ENCODE measurements around the gene CEP164.

The CEP164 gene

DNA sequence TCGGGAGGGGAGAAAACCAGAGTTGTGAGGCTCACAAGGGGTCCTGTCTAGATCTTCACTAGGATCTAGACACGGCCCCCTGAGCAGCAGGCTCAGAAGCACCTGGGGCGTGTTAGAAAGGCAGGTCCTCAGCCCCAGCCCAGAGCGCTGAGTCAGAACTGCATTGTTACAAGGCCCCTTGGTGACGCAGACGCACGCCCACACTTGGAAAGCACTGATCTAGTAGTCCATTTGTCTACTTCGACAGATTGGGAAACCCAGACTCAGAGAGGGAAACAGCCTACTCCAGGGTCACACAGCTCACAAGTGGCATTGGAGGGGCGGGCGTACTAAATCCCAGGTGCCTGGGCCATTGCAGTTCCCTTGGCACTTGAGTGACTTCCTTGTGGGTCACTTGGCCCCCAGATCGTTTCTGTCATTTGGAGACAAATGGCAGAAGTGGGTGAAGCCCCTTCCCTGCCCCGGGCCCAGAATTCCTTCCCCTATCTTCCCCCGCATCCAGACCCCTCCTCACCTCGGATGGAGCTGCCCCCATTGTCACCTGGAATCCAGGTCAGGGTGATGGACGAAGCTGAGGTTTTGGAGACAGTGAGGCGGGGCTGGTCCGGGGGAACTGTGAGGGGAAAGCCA is 110.8 kb downstream of the CEP164 start:
- no peak overlapping the region for H3K4me3 ChIP-seq (ENCODE audit: low read depth, low read length)
- DNase-seq, result no peak
- H3K36me3 ChIP-seq, result no peaks in the 10 kb centered on the region
- H3K9me3 ChIP-seq (ENCODE audit: severe bottlenecking), result no peaks in the 10 kb centered on the region
- no peak overlapping the region for H3K27ac ChIP-seq
- TF ChIP-seq, protein P1, sequence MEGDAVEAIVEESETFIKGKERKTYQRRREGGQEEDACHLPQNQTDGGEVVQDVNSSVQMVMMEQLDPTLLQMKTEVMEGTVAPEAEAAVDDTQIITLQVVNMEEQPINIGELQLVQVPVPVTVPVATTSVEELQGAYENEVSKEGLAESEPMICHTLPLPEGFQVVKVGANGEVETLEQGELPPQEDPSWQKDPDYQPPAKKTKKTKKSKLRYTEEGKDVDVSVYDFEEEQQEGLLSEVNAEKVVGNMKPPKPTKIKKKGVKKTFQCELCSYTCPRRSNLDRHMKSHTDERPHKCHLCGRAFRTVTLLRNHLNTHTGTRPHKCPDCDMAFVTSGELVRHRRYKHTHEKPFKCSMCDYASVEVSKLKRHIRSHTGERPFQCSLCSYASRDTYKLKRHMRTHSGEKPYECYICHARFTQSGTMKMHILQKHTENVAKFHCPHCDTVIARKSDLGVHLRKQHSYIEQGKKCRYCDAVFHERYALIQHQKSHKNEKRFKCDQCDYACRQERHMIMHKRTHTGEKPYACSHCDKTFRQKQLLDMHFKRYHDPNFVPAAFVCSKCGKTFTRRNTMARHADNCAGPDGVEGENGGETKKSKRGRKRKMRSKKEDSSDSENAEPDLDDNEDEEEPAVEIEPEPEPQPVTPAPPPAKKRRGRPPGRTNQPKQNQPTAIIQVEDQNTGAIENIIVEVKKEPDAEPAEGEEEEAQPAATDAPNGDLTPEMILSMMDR (IDR thresholded peaks at IDR 0.05; ENCODE audit: low read depth, low read length), result no peak
- H3K27me3 ChIP-seq (ENCODE audit: insufficient read depth, low read depth, severe bottlenecking), result no peaks in the 10 kb centered on the region

DNA sequence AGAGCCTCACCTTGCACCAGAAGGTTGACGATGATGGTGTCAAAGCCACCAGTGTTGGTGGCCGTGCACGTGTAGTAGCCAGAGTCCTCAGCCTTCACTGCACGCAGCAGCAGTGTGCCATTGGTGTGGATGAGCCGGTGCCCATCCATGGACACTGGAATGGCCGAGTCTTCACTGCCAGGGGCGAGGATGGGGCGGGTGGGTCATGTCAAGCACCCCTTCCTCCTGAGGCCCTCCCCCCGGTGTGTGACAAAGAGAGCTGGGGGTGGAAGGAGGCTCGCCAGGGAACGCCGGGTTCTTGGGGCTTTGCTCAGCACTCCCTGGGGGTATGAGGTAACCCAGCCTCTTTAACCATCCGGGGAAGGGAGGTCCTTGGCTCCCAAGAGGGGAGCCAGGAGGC is 111.6 kb downstream of the CEP164 start:
- TF ChIP-seq, protein P1 (IDR thresholded peaks at IDR 0.05; ENCODE audit: low read depth, low read length), result no peak
- Histone ChIP-seq H3K9me3 (ENCODE audit: severe bottlenecking) (no peaks in the 10 kb centered on the region), H3K36me3 (no peaks in the 10 kb centered on the region), H3K4me3 (ENCODE audit: low read depth, low read length) (no peak overlapping the region), H3K27me3 (ENCODE audit: insufficient read depth, low read depth, severe bottlenecking) (no peaks in the 10 kb centered on the region), H3K27ac (no peak overlapping the region)
- no peak for DNase-seq

DNA sequence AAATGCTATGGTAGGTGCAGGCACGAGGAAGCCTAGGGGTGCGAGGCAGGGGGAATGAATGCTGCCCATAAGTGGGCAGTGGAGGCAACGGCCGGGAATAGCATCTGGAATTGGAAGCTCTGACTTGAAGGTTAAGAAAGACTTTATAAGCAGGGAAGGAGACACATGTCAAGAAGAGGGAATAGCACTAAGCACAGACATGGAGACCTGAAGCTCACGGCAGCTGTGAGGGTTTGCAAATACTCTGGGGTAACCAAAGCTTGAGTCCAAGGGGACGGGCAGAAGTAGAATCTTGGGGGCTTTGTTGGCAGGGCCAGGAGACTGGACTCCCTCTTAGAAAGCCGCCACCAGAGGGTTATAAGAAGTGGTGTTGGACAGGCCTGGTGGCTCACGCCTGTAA is 112.6 kb downstream of the CEP164 start:
- TF ChIP-seq, protein P1 (IDR thresholded peaks at IDR 0.05; ENCODE audit: low read depth, low read length), result no peak
- no peak overlapping the region for H3K27ac ChIP-seq
- DNase-seq, result no peak
- H3K4me3 ChIP-seq (ENCODE audit: low read depth, low read length), result no peak overlapping the region
- H3K27me3 ChIP-seq (ENCODE audit: insufficient read depth, low read depth, severe bottlenecking), result no peaks in the 10 kb centered on the region
- no peaks in the 10 kb centered on the region for H3K36me3 ChIP-seq
- no peaks in the 10 kb centered on the region for H3K9me3 ChIP-seq (ENCODE audit: severe bottlenecking)

DNA sequence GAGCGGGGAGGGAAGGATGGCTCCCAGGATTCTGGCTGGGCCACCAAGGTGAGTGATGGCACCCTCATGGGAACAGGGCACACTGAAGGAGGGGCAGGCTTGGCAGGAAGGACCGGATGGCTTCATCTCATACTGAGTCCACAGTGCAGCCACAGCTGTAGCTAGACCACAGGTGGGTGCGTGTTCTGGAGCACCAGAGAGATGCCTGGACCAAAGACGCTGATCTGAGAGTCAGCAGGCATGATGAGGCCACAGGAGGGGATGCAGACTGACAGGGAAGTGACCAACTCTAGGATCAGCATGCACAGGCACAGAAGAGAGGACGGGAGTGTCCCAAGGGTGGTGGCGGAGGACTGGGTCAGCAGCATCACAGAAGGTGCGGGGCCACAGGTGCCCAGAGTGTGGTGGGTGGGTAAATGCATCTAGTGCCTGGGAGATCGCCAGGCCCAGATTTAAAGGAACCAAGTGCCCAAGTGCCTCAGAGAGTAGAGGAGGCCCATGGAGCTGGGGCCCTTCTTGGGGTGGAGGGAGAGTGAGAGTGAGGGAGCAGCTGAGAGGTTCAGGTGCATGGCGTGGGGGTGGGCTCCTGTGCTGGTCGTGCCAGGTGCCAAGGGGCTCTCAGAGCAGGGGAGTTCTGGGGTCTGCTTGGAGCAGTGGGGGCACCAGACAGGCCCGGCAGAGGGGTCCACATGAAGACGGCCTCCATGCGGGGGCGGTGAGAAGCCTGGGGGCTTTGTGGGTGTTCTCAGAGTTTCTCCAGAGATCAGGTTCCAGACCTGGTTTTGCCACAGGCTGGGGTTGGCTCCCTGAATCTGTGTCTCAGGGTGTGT is 113.7 kb downstream of the CEP164 start:
- TF ChIP-seq, protein P1 (IDR thresholded peaks at IDR 0.05; ENCODE audit: low read depth, low read length), result no peak
- DNase-seq, result no peak
- no peaks in the 10 kb centered on the region for H3K9me3 ChIP-seq (ENCODE audit: severe bottlenecking)
- no peaks in the 10 kb centered on the region for H3K36me3 ChIP-seq
- H3K27me3 ChIP-seq (ENCODE audit: insufficient read depth, low read depth, severe bottlenecking), result no peaks in the 10 kb centered on the region
- H3K4me3 ChIP-seq (ENCODE audit: low read depth, low read length), result no peak overlapping the region
- H3K27ac ChIP-seq, result no peak overlapping the region

DNA sequence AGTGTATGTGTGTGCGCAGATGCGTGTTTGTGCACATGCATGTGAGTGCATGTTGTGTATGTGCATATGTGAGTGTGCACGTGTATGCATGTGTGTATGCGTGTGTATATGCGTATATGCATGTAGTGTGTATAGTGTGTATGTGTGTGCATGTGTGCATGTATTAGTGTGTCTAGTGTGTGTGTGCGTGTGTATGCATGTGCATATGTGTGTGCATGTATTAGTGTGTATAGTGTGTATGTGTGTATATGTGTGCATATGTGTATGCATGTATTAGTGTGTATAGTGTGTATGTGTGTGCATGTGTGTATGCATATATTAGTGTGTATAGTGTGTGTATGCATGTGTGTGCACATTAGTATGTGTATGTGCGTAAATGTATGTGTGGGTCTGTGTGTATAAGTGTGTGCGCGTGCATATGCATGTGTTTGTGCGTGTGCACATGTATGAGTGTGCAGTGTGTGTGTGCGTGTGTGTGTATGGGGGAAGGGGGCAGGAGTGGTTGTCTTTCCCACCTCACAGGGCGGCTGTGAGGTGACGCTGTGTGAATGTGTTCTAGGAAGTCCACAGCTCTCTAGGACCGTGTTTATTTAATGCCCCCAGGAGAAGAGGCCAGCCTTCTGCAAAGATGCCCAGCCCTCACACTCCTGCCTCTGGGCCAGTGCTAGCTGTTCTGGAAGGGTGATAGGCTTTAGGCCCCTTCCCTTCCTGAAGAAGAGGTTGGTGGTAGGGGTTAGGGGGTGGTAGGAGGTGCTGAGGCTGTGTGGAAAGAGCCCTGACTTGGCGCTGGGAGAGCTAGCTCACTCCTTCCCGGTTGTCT is 114.6 kb downstream of the CEP164 start:
- TF ChIP-seq, protein P1 (IDR thresholded peaks at IDR 0.05; ENCODE audit: low read depth, low read length), result no peak
- H3K4me3 ChIP-seq (ENCODE audit: low read depth, low read length), result no peak overlapping the region
- H3K36me3 ChIP-seq, result no peaks in the 10 kb centered on the region
- no peaks in the 10 kb centered on the region for H3K27me3 ChIP-seq (ENCODE audit: insufficient read depth, low read depth, severe bottlenecking)
- no peak for DNase-seq
- no peak overlapping the region for H3K27ac ChIP-seq
- H3K9me3 ChIP-seq (ENCODE audit: severe bottlenecking), result no peaks in the 10 kb centered on the region
